HG03521 (cell line): ENCODE measurements around the gene IZUMO4.

Experiments used
- ATAC-seq: cut with Tn5 transposase; IDR thresholded peaks from one replicate; pipeline ENCODE4 v1.9.1; 2021; ENCODE audit warnings: mild to moderate bottlenecking, moderate library complexity; ENCODE audit not compliant: unreplicated experiment

The IZUMO4 gene

DNA sequence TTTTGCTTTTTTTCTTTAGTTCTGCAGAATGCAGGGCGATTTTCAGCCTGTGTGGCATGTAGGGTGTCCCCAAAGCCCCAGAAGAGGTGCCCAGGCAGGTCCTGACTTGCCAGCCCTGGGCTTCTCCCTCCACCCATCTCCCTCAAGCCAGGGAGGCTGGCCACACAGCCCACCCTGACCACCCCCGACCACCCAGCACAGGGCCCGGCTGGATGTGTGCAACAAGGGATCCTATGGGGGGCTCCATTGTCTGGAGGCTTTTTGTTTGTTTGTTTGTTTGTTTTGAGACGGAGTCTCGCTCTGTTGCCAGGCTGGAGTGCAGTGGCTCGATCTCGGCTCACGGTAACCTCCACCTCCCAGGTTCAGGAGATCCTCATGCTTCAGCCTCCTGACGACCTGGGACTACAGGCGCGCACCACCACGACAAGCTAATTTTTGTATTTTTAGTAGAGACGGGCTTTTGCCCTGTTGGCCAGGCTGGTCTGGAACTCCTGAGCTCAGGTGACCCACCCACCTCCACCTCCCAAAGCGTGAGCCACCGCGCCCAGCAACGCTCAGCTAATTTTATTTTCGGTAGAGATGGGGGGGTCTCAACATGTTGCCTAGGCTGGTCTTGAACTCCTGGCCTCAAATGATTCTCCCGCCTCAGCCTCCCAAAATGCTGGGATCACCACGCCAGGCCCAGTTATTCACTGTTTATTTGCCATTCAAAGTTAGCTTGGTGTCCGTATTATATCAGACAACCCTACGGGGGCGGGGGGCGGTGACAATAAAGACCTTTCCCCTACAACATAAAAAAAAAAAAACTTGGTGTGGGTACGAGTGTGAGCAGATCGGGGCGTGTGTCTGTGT is 37.9 kb upstream of the IZUMO4 start:
- ATAC-seq: no peak

DNA sequence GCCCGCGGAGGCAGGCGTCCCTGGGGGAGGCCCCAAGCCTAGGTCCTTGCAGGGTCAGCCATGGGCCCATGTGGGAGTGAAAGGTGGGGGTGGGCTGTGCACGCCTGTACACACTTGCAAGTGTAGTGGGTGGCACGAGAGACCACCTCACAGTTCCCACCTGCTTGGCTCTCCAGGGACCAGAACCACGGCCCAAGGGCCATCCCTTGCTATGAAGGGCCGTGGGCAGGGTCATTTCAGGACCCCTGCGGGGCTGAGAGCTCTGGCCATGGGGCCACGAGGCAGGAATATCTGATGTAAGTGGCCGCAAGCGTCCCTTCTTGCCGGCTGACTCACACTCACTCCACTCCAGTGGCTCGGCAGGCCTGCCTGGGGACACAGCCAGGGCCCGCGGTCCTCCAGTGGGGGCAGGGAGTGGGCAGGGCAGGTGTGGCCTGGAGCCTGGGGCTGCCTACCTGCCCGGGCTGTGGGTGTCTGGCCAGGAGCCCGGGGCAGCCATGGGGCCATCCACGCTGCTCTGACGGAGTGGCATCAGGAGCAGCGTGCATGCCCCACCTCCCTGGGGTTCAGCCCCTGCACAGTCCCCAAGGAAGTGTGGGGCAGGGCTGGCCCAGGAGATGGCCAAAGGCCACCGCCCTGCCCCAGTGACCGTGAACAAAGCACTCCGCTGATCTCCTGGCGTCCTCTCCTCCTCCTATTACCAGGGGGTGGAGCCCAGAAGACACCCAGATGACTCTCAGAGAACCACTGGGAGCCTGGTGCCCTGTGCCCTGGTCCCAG is 37.1 kb upstream of the IZUMO4 start:
- no peak for ATAC-seq

- peak; percentile 17 for ATAC-seq
Measured at GRCh38 chr19:2060884-2061494, 35.7 kb upstream of the IZUMO4 start.

- peak; percentile 79 for ATAC-seq
Measured at GRCh38 chr19:2061495-2062388, 35.0 kb upstream of the IZUMO4 start.

- no peak for ATAC-seq
Measured at GRCh38 chr19:2062389-2062729, 34.4 kb upstream of the IZUMO4 start.

DNA sequence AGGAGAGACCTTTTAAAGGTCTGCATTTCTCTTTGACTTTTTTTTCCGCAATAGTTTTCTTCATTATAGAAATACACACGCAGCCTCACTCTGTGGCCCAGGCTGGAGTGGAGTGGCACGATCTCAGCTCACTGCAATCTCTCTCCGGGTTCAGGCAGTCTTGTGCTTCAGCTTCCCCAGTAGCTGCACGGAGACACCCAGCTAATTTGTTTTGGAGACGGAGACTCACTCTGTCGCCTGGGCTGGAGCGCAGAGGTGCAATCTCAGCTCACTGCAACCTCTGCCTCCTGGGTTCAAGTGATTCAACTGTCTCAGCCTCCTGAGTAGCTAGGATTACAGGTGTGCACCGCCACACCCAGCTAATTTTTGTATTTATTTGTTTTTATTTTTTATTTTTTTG is 33.9 kb upstream of the IZUMO4 start:
- no peak for ATAC-seq

- no peak for ATAC-seq
Measured at GRCh38 chr19:2063824-2064223, 32.9 kb upstream of the IZUMO4 start.

- ATAC-seq: no peak
Measured at GRCh38 chr19:2064395-2064787, 32.3 kb upstream of the IZUMO4 start.

DNA sequence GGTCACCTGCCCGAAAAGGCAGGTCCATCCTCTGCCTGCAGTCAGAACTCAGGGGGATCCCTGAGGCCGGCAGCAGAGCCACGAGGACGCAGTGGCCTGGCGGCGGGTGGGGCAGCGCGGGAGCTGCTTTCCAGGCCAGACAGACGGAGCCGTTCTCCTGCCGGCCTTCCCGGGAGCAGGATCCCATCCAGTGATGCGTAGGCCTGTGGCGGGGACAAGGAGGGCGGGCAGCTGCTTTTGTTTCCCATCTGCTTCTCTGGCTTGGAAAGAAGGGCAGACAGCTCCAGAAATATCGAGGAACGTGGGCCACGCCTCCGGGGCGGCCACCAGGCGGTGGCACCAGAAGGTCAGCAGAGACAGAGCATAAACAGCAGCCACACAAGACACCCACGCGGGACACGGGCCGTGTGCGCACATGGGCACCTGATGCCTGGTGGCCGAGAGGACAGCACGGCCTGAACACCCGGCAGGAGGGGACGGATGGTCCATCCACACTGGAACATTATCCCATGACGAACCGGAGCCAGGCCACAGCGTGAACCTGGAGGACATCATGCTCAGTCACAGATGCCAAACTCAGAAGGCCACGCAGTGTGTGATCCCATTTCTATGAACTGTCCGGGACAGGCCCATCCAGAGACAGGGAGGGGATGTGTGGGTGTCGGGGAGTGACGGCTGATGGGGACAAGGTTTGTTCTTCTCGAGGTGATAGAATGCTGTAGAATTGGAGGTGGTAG is 31.8 kb upstream of the IZUMO4 start:
- ATAC-seq: no peak

DNA sequence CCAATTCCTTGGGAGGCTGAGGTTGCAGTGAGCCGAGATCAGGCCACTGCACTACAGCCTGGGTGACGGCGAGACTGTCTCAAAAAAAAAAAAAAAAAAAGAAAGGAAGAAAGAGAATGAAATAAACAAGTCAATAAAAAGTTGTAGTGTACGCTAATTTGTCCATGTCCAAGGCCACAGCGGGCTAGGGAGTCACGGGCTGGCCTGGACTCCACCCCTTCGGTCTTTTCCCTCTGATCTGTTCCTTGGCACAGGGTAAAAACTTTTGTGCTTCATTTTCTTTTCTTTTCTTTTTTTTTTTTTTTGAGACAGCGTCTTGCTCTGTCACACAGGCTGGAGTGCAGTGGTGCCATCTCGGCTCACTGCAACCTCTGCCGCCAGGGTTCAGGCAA is 26.3 kb upstream of the IZUMO4 start:
- ATAC-seq: no peak

DNA sequence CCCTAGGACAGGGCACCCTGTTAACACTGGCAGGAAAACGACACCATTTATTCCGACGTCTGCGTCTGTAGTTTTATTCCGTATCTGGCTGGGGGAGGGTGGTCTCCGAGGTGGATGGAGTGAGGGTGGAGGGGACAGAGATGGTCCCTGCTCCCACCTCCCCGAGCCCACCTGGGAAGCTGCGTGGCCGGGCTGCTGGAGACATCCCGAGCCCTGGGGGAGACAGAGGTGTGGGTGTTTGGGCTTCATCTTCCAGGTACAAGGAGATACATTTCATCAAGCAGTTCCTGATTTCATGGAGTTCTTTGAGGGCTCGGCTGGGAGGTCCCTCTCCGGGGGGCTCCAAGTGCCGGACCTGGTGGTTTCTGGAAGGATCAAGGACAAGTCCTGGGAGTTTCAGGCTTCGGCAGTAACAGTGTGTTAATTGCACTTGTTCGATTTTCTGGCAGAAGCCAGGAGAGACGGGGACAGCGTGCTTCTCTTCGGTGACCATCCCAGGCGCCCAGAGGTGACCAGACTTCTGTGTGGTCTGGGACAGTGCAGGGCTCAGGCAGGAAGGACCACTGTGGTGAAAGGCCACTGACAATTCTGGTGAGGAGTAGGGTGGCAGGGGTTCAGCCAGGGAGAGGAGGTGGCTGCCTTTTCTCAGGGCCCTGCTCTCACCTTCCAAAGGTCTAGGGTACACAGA is 25.6 kb upstream of the IZUMO4 start:
- ATAC-seq: no peak

DNA sequence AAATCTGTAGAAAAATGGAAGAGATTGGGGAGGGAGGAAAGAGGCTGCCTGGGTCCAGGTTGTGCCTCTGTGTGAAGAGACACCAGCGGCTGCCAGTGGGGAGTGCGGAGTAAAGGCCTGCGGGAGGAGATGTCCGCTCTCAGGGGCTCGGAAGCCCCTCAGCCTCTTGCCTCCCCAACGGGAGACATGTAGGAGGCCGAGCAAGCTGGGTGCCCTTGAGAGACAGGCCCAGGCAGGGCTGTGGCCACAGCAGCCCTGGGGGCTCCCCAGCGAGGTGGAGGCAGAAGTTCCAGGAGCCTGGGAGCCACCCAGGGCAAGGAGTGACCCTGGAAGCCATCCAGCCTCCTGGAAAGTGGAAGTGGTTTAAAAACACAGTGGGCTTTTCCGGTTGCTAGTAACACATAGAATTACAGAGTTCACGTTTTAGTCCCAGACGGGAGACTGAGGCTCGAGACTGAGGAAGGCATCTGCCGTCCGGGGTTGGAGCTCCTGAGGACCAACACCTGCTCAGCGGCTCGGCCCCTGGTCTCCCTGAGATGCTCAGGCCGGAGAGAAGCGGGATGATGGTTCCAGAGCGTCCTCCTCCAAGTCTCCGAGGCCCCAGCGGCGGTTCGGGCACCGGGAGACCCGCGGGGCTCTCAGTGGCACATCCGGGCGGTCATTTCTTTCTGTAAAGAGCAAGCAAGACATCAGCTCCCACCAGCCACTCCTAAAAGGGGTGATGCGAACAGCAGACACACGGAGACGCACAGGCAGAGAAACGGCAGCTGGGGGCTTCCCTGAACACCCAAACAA is 23.8 kb upstream of the IZUMO4 start:
- ATAC-seq: no peak

- no peak for ATAC-seq
Measured at GRCh38 chr19:2076526-2076944, 20.2 kb upstream of the IZUMO4 start.

DNA sequence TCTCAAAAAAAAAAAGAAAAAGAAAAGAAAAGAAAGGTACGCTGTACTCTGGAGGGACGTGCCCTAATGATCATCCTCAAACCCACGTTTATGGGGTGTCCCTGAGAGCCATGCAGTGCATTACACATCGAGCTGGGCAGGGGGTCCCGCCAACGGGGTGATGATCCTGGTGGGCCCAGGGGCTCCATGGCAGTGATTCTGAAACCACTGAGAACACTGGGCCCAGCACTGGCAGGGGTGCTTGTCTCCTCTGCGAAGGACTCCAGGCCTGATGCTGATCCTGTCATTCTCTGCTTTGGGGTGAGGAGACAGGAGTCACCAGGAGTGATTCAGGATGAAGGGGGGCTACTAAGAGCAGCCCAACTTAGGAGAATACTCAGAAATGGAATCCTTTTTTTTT is 19.3 kb upstream of the IZUMO4 start:
- no peak for ATAC-seq

GRCh38 chr19:2077833-2078619 is 18.7 kb upstream of the IZUMO4 start:
- ATAC-seq: no peak

DNA sequence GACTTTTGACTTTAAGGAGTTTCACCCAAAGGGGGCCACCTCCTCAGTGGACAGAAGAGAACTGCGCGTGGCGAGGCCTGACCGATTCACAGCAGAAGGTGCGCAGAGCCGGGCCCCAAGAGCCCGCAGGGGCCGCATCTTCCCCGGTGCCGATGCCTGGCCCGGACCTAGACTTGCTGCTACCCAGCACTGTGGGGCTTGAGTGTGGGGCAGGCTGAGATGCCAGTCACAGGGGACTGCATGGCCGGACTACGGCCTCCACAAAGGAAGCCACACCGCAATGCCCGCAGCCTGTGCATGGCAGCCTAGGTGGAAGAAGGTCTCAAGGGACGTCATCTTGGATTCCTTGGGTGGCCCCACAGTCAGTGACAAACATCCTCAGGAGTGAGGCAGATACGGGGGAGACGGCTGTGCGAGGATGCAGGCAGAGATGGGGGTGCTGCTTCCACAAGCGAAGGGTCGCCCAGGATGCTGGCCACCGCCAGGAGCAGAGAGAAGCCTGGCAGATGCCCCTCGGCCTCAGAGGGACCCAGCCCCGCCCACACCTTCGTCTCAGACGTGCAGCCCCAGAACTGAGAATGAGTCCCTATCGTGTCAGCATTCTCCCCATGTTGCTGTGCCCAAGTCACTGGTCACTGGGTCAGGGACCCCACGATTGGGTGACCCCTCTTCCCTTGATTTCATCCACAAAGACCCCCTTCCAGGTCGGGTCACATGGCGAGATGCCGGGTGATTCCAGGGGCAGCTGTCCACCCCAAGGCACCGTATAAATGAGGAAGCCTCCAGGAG is 17.4 kb upstream of the IZUMO4 start:
- no peak for ATAC-seq

DNA sequence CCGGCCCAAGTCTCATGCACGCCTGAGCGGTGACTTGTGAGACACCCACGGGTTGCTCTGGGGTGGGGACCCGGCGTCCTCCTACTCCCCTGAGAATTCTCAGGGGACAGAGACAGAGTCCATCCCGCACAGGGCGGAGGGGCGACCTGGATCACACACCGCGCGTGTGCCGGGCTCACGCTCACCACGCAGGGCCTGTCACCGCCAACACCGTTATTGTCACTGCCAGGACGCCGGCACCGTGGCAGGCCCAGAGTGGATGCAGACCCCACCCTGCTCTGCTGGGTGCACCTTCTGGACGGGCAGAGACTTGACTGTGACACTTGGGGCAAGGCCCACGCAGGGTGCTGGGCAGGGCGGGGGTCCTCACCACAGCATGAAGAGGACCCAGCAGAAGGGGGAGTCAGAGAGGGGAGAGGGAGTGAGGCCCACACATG is 16.8 kb upstream of the IZUMO4 start:
- no peak for ATAC-seq
